K562 (cell line): Measurements from ENCODE around the gene LYZL6. TPM values are rescaled to one million over a fixed set of nuclear protein-coding genes. Genes with fewer than 3 reads are reported as not detected.

Source experiments
- BDP1 ChIP-seq: IDR thresholded peaks from 3 replicates; pipeline ENCODE4 v1.6.1; 2011; ENCODE audit not compliant: insufficient read length, insufficient read depth
- BRD9 ChIP-seq: fragments of 450-650 bp; IDR thresholded peaks from 2 replicates; pipeline ENCODE4 v1.6.1; 2018; ENCODE audit warnings: low read depth; ENCODE audit not compliant: partially characterized antibody
- CBX8 ChIP-seq: fragments of 200-600 bp; sonication (generic); IDR thresholded peaks from 2 replicates; pipeline ENCODE4 v1.6.1; 2012; ENCODE audit warnings: borderline replicate concordance, mixed run types, low read depth, mild to moderate bottlenecking, moderate library complexity, mixed read lengths, low read length, control low read depth, inconsistent platforms; ENCODE audit not compliant: poor library complexity, severe bottlenecking; ENCODE audit errors: extremely low read depth
- E2F3 ChIP-seq: fragments of 250-450 bp; sonication (Bioruptor Pico); IDR thresholded peaks from 2 replicates; pipeline ENCODE4 v1.4.0; 2020; ENCODE audit warnings: mild to moderate bottlenecking
- EGR1 ChIP-seq: fragments of 450-650 bp; conservative IDR thresholded peaks from 2 replicates; pipeline ENCODE4 v1.6.1; 2017; ENCODE audit warnings: mild to moderate bottlenecking
- MYBL2 ChIP-seq, 2 experiments: fragments of 450-650 bp in 1 of 2; sonication (generic) in 1 of 2; formaldehyde crosslinking in 1 of 2; IDR thresholded peaks; 2 replicates each; pipeline versions ENCODE4 v1.6.1 to v1.8.1; 2017 to 2022; ENCODE audit warnings: borderline replicate concordance in 1 of 2, inconsistent platforms in 1 of 2, low read depth in 1 of 2, mild to moderate bottlenecking in 1 of 2, missing genetic modification reagents in 1 of 2, moderate library complexity in 1 of 2
- NFE2 ChIP-seq: IDR thresholded peaks from 2 replicates; pipeline ENCODE4 v1.6.1; 2014; ENCODE audit warnings: antibody characterized with exemption, low read depth
- NR2C1 ChIP-seq, 2 experiments: fragments of 450-650 bp; IDR thresholded peaks; 2 replicates each; pipeline ENCODE4 v1.6.1; 2017; ENCODE audit warnings: mild to moderate bottlenecking in 2 of 2, antibody characterized with exemption in 1 of 2, inconsistent platforms in 1 of 2, missing compliant biosample characterization in 1 of 2, missing genetic modification characterization in 1 of 2
- PATZ1 ChIP-seq: fragments of 250-450 bp; sonication (Bioruptor Pico); IDR thresholded peaks from 2 replicates; pipeline ENCODE4 v1.5.0; 2020; ENCODE audit warnings: mild to moderate bottlenecking, borderline replicate concordance
- PRPF4 ChIP-seq: fragments of 200-400 bp; formaldehyde crosslinking; IDR thresholded peaks from one replicate; pipeline ENCODE4 v1.6.1; 2017; ENCODE audit warnings: low read length, low read depth, mild to moderate bottlenecking; ENCODE audit not compliant: insufficient read depth, poor library complexity, severe bottlenecking
- RREB1 ChIP-seq: fragments of 250-450 bp; sonication (Bioruptor Pico); IDR thresholded peaks from 2 replicates; pipeline ENCODE4 v1.4.0; 2020
- SFPQ ChIP-seq: fragments of 200-400 bp; formaldehyde crosslinking; IDR thresholded peaks from 2 replicates; pipeline ENCODE4 v1.6.1; 2017; ENCODE audit warnings: mild to moderate bottlenecking, low read depth, low read length, moderate library complexity
- TARDBP ChIP-seq: fragments of 450-650 bp; IDR thresholded peaks from 2 replicates; pipeline ENCODE4 v1.6.1; 2016
- ZFP30 ChIP-seq: fragments of 250-450 bp; sonication (Bioruptor Pico); IDR thresholded peaks from 2 replicates; pipeline ENCODE4 v1.8.0; 2022; ENCODE audit warnings: moderate library complexity, mild to moderate bottlenecking, inconsistent platforms, borderline replicate concordance
- ZNF197 ChIP-seq: fragments of 200-800 bp; sonication (Bioruptor generic); IDR thresholded peaks from 2 replicates; pipeline ENCODE4 v1.6.1; 2016; ENCODE audit warnings: low read depth, missing genetic modification characterization, missing compliant biosample characterization
- ZNF347 ChIP-seq: fragments of 450-650 bp; formaldehyde crosslinking; IDR thresholded peaks from 2 replicates; pipeline ENCODE4 v1.4.0; 2020; ENCODE audit warnings: low read depth, mild to moderate bottlenecking, moderate library complexity
- polyA plus RNA-seq, 8 experiments: library from polyadenylated mRNA; depleted of rRNA in 4 of 8; stranded (reverse) in 5 of 8; unstranded in 3 of 8; fragments of >200 nt; fragmentation: Nextera tagmentation in 2 of 8; fragmentation: Illumina TruSeq in 1 of 8; extraction: Ambion mirVana in 2 of 8; extraction: Trizol in 1 of 8; gene quantifications; 2 replicates each; pipeline versions ENCODE4 v1.2.1 to v1.2.3, GENCODE V29; 2011 to 2014; ENCODE audit warnings: inconsistent platforms in 1 of 8, missing spikeins in 1 of 8
- total RNA-seq, 7 experiments: library from RNA; depleted of rRNA in 6 of 7; stranded (reverse); fragments of >200 nt in 6 of 7; fragmentation: Illumina TruSeq in 2 of 7; extraction: Trizol in 2 of 7; gene quantifications; 2 replicates each; pipeline versions ENCODE4 v1.2.1 to v1.2.3, GENCODE V29; 2011 to 2021; ENCODE audit warnings: low replicate concordance in 1 of 7

Gene LYZL6
- total and polyA plus RNA-seq, 9 of the 15 experiments (the other 6 are each of a cell fraction or from before 2014, with no cell fraction given): not detected

GRCh38 chr17:35898283-35899070, 45.0 kb downstream of the LYZL6 start (continued):
- TF ChIP-seq CBX8 (no peak), SFPQ (no peak), NR2C1 (IDR thresholded peaks at IDR 0.05) (no peak), NR2C1 (tag; IDR thresholded peaks at IDR 0.05) (0 out of 2 replicates have a peak, but pooled peaks have one; percentile 14), ZFP30 (CRISPR knock-in tag) (no peak), TARDBP (no peak), MYBL2 (IDR thresholded peaks at IDR 0.05; ENCODE audit: low read depth) (no peak), MYBL2 (CRISPR knock-in tag; IDR thresholded peaks at IDR 0.05; ENCODE audit: borderline replicate concordance) (no peak), E2F3 (no peak), BRD9 (no peak), PATZ1 (CRISPR knock-in tag) (no peak), PRPF4 (no peak), NFE2 (no peak), BDP1 (no peak), RREB1 (0 out of 2 replicates have a peak, but pooled peaks have one; percentile 37), EGR1 (no peak), ZNF347 (CRISPR knock-in tag) (no peak), ZNF197 (CRISPR knock-in tag) (no peak)
